A673 (cell line): ENCODE measurements around the gene PCGF2.

ENCODE experiments used
- CTCF ChIP-seq: fragments of 300-800, 200-600 bp; sonication (generic); conservative IDR thresholded peaks from 2 replicates; pipeline ENCODE4 v1.5.1; 2017; ENCODE audit warnings: low read depth, mild to moderate bottlenecking, antibody characterized with exemption, low read length, moderate library complexity, mixed read lengths
- EZH2 ChIP-seq: fragments of 200-600 bp; sonication (generic); IDR thresholded peaks from 2 replicates; pipeline ENCODE4 v1.6.1; 2017; ENCODE audit warnings: borderline replicate concordance, low read depth, mild to moderate bottlenecking, mixed read lengths, antibody characterized with exemption, low read length; ENCODE audit not compliant: poor library complexity, severe bottlenecking

DNA sequence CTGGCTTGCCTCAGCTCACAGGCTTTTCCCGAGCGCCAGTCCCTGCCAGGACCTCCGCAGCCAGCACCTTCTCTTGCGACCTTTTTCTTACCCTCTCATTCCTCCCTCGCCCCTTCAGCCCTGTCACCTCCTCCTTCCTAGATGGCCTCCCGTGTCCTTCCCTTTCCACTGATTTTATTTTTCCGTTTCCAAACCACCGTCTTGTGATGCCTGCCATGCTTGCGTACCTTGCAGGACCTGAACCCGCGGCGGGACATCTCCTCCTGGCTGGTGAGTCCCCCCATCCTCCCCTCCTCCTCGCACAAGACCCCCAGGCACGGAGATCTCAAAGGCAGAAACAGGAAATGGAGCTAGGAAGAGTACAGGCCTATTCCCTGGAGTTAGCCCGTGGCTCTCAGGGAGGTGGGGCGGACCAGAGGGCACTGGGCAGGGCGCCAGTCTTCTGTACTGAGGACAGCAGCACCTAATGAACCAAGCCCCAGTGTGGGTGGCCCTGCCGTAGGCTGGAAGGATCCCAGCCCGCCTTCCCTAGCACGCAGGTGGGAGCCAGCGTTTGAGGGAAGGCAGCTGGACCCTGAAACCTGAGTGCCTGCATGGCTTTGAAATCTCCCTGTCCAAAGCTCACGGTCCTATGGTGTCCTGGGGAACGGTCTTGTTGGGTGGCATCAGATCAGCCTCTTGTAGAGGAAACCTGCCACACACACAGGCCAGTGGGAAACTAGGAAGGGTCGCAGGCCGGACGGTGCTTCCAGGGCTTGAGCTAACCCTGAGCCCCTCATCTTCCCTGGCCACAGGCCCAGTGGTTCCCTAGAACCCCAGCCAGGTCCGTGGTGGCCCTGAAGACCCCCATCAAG is 17.4 kb downstream of the PCGF2 start:
- no peak for TF ChIP-seq CTCF
- TF ChIP-seq EZH2: no peak
